ENCODE results near the gene ENSA. TPM values are rescaled to one million over a fixed set of nuclear protein-coding genes. Genes with fewer than 3 reads are reported as not detected.

ENSA gene
- total RNA-seq, 1 experiment from 2014 or later: 212 TPM

GRCh38 chr1:150649441-150650075 is 20.1 kb upstream of the ENSA start:
- Histone ChIP-seq H4K5ac (ENCODE audit: insufficient read length, low read depth, low read length) (no peak overlapping the region), H2BK15ac (ENCODE audit: low read depth, low read length) (no peak overlapping the region), H4K8ac (replicated peaks; ENCODE audit: insufficient read length, low read depth, low read length) (no peak overlapping the region), H3K9ac (ENCODE audit: extremely low read depth, insufficient read length, low read length) (no peak overlapping the region), H3K23ac (ENCODE audit: insufficient read length, low read depth, low read length) (no peak overlapping the region), H3K14ac (ENCODE audit: insufficient read depth, low read length) (no peak overlapping the region), H3K18ac (ENCODE audit: insufficient read length, low read depth, low read length) (no peak overlapping the region), H3K79me1 (ENCODE audit: insufficient read depth, low read depth, low read length, poor library complexity, severe bottlenecking) (no peaks in the 10 kb centered on the region), H2BK5ac (ENCODE audit: insufficient read length, low read length) (no peak overlapping the region), H2AFZ (ENCODE audit: low read length) (no peak overlapping the region), H3K4me2 (ENCODE audit: insufficient read depth, insufficient read length, low read length) (no peak overlapping the region), H3K9me3 (ENCODE audit: control insufficient read depth, low read depth, low read length) (no peaks in the 10 kb centered on the region), H3K56ac (ENCODE audit: insufficient read length, low read depth, low read length) (no peak overlapping the region), H4K20me1 (ENCODE audit: control insufficient read depth, insufficient read depth, insufficient read length) (no peaks in the 10 kb centered on the region), H3T11ph (ENCODE audit: low read length) (no peak overlapping the region), H3K27me3 (ENCODE audit: insufficient read depth, low read length) (no peaks in the 10 kb centered on the region), H3K27ac (ENCODE audit: insufficient read length, low read depth, low read length) (no peak overlapping the region), H3K23me2 (ENCODE audit: insufficient read length, low read depth, low read length, poor library complexity, severe bottlenecking) (no peaks in the 10 kb centered on the region), H4K91ac (ENCODE audit: insufficient read length, low read depth, low read length) (no peak overlapping the region), H3K4me1 (ENCODE audit: insufficient read depth, low read length) (peaks cover 4% of the 10 kb centered on the region; the same call in 1 of the 2 replicates), H2BK120ac (ENCODE audit: low read depth, low read length, poor library complexity, severe bottlenecking) (no peak overlapping the region), H2AK5ac (ENCODE audit: insufficient read length, low read length) (no peak overlapping the region), H3K79me2 (ENCODE audit: insufficient read depth, low read length) (no peaks in the 10 kb centered on the region), H2BK12ac (ENCODE audit: insufficient read length, low read depth, low read length) (no peak overlapping the region), H2BK20ac (ENCODE audit: low read depth, low read length, poor library complexity, severe bottlenecking) (no peak overlapping the region), H3K4ac (ENCODE audit: low read depth, low read length) (no peak overlapping the region)
- Mint-ChIP-seq H3K4me1 (peaks cover 0 to 9% of the 10 kb centered on the region in 2 experiments; a peak in 1 of 4 replicates), H3K27me3 (ENCODE audit: low read depth) (no peaks in the 10 kb centered on the region), H3K4me3 (no peak overlapping the region; a peak in 1 of 5 replicates), H3K36me3 (ENCODE audit: insufficient read depth in 1 of 3, low read depth in 3 of 3) (peaks cover 1 to 36% (median 24%) of the 10 kb centered on the region in 3 experiments; a peak in 6 of 7 replicates), H3K9me3 (no peaks in the 10 kb centered on the region; a peak in 1 of 5 replicates), H3K27ac (no peak overlapping the region)
- no peak for DNase-seq
- WGBS (ENCODE audit: extremely low coverage, insufficient read length, low lambda C conversion rate): no CpG with 5 or more reads among the region's 5 CpGs
- TF ChIP-seq CTCF (conservative IDR thresholded peaks at IDR 0.05): no peak
